H1 (cell line): ENCODE measurements around the gene ANKRD50. TPM values are rescaled to one million over a fixed set of nuclear protein-coding genes. Genes with fewer than 3 reads are reported as not detected.

Source experiments
- CTCF ChIA-PET: fragments of 300-600 bp; sonication (Branson Sonifier 250); formaldehyde crosslinking; loops from one replicate; lab custom pipeline; 2021; ENCODE audit not compliant: partially characterized antibody; lab: Charles Lee
- POLR2A ChIA-PET: fragments of 300-600 bp; sonication (Branson Sonifier 250); formaldehyde crosslinking; loops from one replicate; lab custom pipeline; 2021; ENCODE audit warnings: inconsistent platforms; ENCODE audit not compliant: partially characterized antibody; lab: Charles Lee
- DNase-seq, 2 experiments: peaks; one replicate each; pipeline versions ENCODE4 v3.0.0 to v3.0.0-alpha.2; 2010 to 2022; ENCODE audit warnings: low spot score in 2 of 2, low read depth in 1 of 2, mixed read lengths in 1 of 2
- FAIRE-seq: peaks from 2 replicates; lab custom pipeline; 2011; peaks lifted over from hg19 to GRCh38; lab: Jason Lieb, UNC
- H2AFZ ChIP-seq: 2 replicates; pipeline ENCODE4 v1.8.1; 2012; ENCODE audit warnings: low read length, inconsistent platforms
- H2AK5ac ChIP-seq: 2 replicates; pipeline ENCODE4 v1.6.1; 2013; ENCODE audit warnings: low read depth, low read length
- H2BK120ac ChIP-seq: replicated peaks from 2 replicates; pipeline ENCODE3; 2013; ENCODE audit warnings: low read depth, low read length, inconsistent platforms
- H2BK12ac ChIP-seq: 2 replicates; pipeline ENCODE4 v1.6.1; 2013; ENCODE audit warnings: low read depth, low read length
- H2BK15ac ChIP-seq: 2 replicates; pipeline ENCODE4 v1.6.1; 2013; ENCODE audit warnings: low read length
- H2BK20ac ChIP-seq: 2 replicates; pipeline ENCODE4 v1.6.1; 2013; ENCODE audit warnings: low read length
- H2BK5ac ChIP-seq: 2 replicates; pipeline ENCODE4 v1.6.1; 2013; ENCODE audit warnings: low read depth, low read length
- H3K14ac ChIP-seq: 2 replicates; pipeline ENCODE4 v1.6.1; 2013; ENCODE audit warnings: inconsistent platforms; ENCODE audit not compliant: insufficient read length
- H3K18ac ChIP-seq: 2 replicates; pipeline ENCODE4 v1.6.1; 2013; ENCODE audit warnings: low read length; ENCODE audit errors: extremely low read depth
- H3K23ac ChIP-seq: 2 replicates; pipeline ENCODE4 v1.6.1; 2013; ENCODE audit warnings: inconsistent platforms; ENCODE audit not compliant: insufficient read length
- H3K23me2 ChIP-seq: 2 replicates; pipeline ENCODE4 v1.6.1; 2013; ENCODE audit warnings: low read depth, low read length
- H3K27ac ChIP-seq: 2 replicates; pipeline ENCODE4 v1.6.1; 2011; ENCODE audit warnings: low read depth, low read length, inconsistent platforms
- H3K27me3 ChIP-seq, 4 experiments: replicated peaks in 1 of 4; 1 replicate in 1 of 4; 2 replicates in 3 of 4; pipeline versions ENCODE4 v1.6.1 to v1.8.1; 2011 to 2013; ENCODE audit warnings: low read length in 3 of 4, mild to moderate bottlenecking in 3 of 4, inconsistent platforms in 2 of 4, mixed read lengths in 2 of 4, moderate library complexity in 1 of 4; ENCODE audit not compliant: control insufficient read depth in 3 of 4, insufficient read depth in 3 of 4; ENCODE audit errors: extremely low read depth in 1 of 4
- H3K36me3 ChIP-seq, 4 experiments: 2 replicates each; pipeline versions ENCODE4 v1.6.1 to v1.8.1; 2011 to 2013; ENCODE audit warnings: mild to moderate bottlenecking in 4 of 4, low read length in 3 of 4, moderate library complexity in 2 of 4, control low read depth in 1 of 4, inconsistent platforms in 1 of 4; ENCODE audit not compliant: insufficient read depth in 4 of 4, control insufficient read depth in 2 of 4
- H3K4ac ChIP-seq: replicated peaks from 2 replicates; pipeline ENCODE3; 2013; ENCODE audit warnings: low read length, low read depth, mixed read lengths, inconsistent platforms; ENCODE audit not compliant: insufficient read length
- H3K4me1 ChIP-seq, 4 experiments: replicated peaks in 1 of 4; 1 replicate in 1 of 4; 2 replicates in 3 of 4; pipeline versions ENCODE4 v1.6.1 to v1.8.1; 2011 to 2013; ENCODE audit warnings: low read length in 3 of 4, inconsistent platforms in 2 of 4, mixed read lengths in 1 of 4; ENCODE audit not compliant: insufficient read depth in 4 of 4, control insufficient read depth in 3 of 4
- H3K4me2 ChIP-seq, 2 experiments: 2 replicates each; pipeline versions ENCODE4 v1.6.1 to v1.8.1; 2011 to 2013; ENCODE audit warnings: low read depth in 2 of 2, low read length in 2 of 2, control low read depth in 1 of 2, inconsistent platforms in 1 of 2, mild to moderate bottlenecking in 1 of 2; ENCODE audit not compliant: insufficient read depth in 1 of 2
- H3K4me3 ChIP-seq, 4 experiments: fragments of 200-600, 300-600 bp in 1 of 4; sonication (generic), shearing (Covaris generic), sonication (Bioruptor Twin) in 1 of 4; 2 replicates each; pipeline versions ENCODE4 v1.5.1 to v1.8.1; 2011 to 2016; ENCODE audit warnings: low read length in 4 of 4, low read depth in 3 of 4, control low read depth in 2 of 4, inconsistent platforms in 2 of 4, mild to moderate bottlenecking in 2 of 4, mixed read lengths in 1 of 4, moderate library complexity in 1 of 4; ENCODE audit not compliant: insufficient read depth in 2 of 4; ENCODE audit errors: extremely low read depth in 1 of 4
- H3K56ac ChIP-seq: replicated peaks from 2 replicates; pipeline ENCODE3; 2013; ENCODE audit warnings: low read depth, mild to moderate bottlenecking, mixed read lengths, low read length, inconsistent platforms; ENCODE audit not compliant: insufficient read length
- H3K79me1 ChIP-seq: 2 replicates; pipeline ENCODE4 v1.6.1; 2013; ENCODE audit warnings: low read depth, low read length, control low read depth
- H3K79me2 ChIP-seq, 2 experiments: 2 replicates each; pipeline versions ENCODE4 v1.6.1 to v1.8.1; 2012 to 2013; ENCODE audit warnings: low read length in 2 of 2, mild to moderate bottlenecking in 2 of 2, inconsistent platforms in 1 of 2; ENCODE audit not compliant: insufficient read depth in 2 of 2, control insufficient read depth in 1 of 2
- H3K9ac ChIP-seq, 4 experiments: replicated peaks in 1 of 4; 1 replicate in 1 of 4; 2 replicates in 3 of 4; pipeline versions ENCODE4 v1.6.1 to v1.8.1; 2011 to 2013; ENCODE audit warnings: low read depth in 3 of 4, low read length in 3 of 4, control low read depth in 2 of 4, mild to moderate bottlenecking in 2 of 4, moderate library complexity in 2 of 4, inconsistent platforms in 1 of 4; ENCODE audit errors: extremely low read depth in 1 of 4
- H3K9me3 ChIP-seq, 2 experiments: 2 replicates each; pipeline versions ENCODE4 v1.6.1 to v1.8.1; 2012 to 2013; ENCODE audit warnings: mild to moderate bottlenecking in 2 of 2, moderate library complexity in 2 of 2, control low read depth in 1 of 2, inconsistent platforms in 1 of 2, low read depth in 1 of 2, low read length in 1 of 2, mixed read lengths in 1 of 2; ENCODE audit not compliant: insufficient read depth in 2 of 2
- H4K20me1 ChIP-seq, 2 experiments: replicated peaks in 1 of 2; 2 replicates each; pipeline versions ENCODE3 to v1.8.1; 2011 to 2013; ENCODE audit warnings: inconsistent platforms in 2 of 2, low read length in 2 of 2, mild to moderate bottlenecking in 1 of 2; ENCODE audit not compliant: insufficient read depth in 2 of 2, control insufficient read depth in 1 of 2
- H4K5ac ChIP-seq: 2 replicates; pipeline ENCODE4 v1.6.1; 2013; ENCODE audit warnings: low read length, low read depth, mixed read lengths, inconsistent platforms; ENCODE audit not compliant: insufficient read length
- H4K8ac ChIP-seq: 2 replicates; pipeline ENCODE4 v1.8.0; 2013; ENCODE audit warnings: mild to moderate bottlenecking, moderate library complexity, low read length, inconsistent platforms; ENCODE audit not compliant: insufficient read depth; ENCODE audit errors: extremely low read depth
- H4K91ac ChIP-seq: replicated peaks from 2 replicates; pipeline ENCODE3; 2013; ENCODE audit warnings: low read length, mixed read lengths, inconsistent platforms; ENCODE audit not compliant: insufficient read length
- ASH2L ChIP-seq: fragments of 200-600, 300-600 bp; sonication (generic); IDR thresholded peaks from one replicate; pipeline ENCODE4 v1.7.1; 2017; ENCODE audit warnings: low read length
- CBX8 ChIP-seq: fragments of 300-800, 300-1000 bp; sonication (generic); IDR thresholded peaks from 2 replicates; pipeline ENCODE4 v1.7.1; 2016; ENCODE audit warnings: low read depth, low read length, borderline replicate concordance
- CHD1 ChIP-seq: IDR thresholded peaks from 2 replicates; pipeline ENCODE4 v1.6.1; 2012; ENCODE audit warnings: low read depth, low read length, improper control_type of control experiment
- CHD2 ChIP-seq: IDR thresholded peaks from 2 replicates; pipeline ENCODE4 v1.6.1; 2012; ENCODE audit warnings: low read length, improper control_type of control experiment
- EZH2 ChIP-seq: fragments of 200-600 bp; sonication (generic); IDR thresholded peaks from 2 replicates; pipeline ENCODE4 v1.7.1; 2012; ENCODE audit warnings: low read depth, mild to moderate bottlenecking, moderate library complexity, low read length, inconsistent platforms; ENCODE audit not compliant: severe bottlenecking
- GTF2F1 ChIP-seq: IDR thresholded peaks from 2 replicates; pipeline ENCODE4 v1.6.1; 2012; ENCODE audit warnings: low read depth, low read length, improper control_type of control experiment, borderline replicate concordance
- JUN ChIP-seq: IDR thresholded peaks from 2 replicates; pipeline ENCODE4 v1.6.1; 2011; ENCODE audit warnings: low read depth, mild to moderate bottlenecking, improper control_type of control experiment, low read length
- KDM5A ChIP-seq: fragments of 200-600 bp; IDR thresholded peaks from 2 replicates; pipeline ENCODE4 v1.7.1; 2012; ENCODE audit warnings: mild to moderate bottlenecking, low read length, inconsistent platforms, mixed read lengths
- MAFK ChIP-seq: IDR thresholded peaks from 2 replicates; pipeline ENCODE4 v1.6.1; 2012; ENCODE audit warnings: low read depth, mild to moderate bottlenecking, improper control_type of control experiment, low read length
- POLR2A ChIP-seq, 2 experiments: IDR thresholded peaks; 1 replicate in 1 of 2; 2 replicates in 1 of 2; pipeline ENCODE4 v1.6.1; 2011; ENCODE audit warnings: low read depth in 2 of 2, low read length in 2 of 2, mild to moderate bottlenecking in 2 of 2; ENCODE audit errors: control extremely low read depth in 1 of 2
- POLR2AphosphoS5 ChIP-seq: IDR thresholded peaks from 2 replicates; pipeline ENCODE4 v1.6.1; 2011; ENCODE audit warnings: low read depth, low read length
- RBBP5 ChIP-seq: IDR thresholded peaks from 2 replicates; pipeline ENCODE4 v1.7.1; 2012; ENCODE audit warnings: low read depth, mild to moderate bottlenecking, inconsistent platforms, low read length, moderate library complexity, borderline replicate concordance
- RFX5 ChIP-seq: IDR thresholded peaks from 2 replicates; pipeline ENCODE4 v1.6.1; 2011; ENCODE audit warnings: low read depth, low read length, improper control_type of control experiment, borderline replicate concordance
- SUZ12 ChIP-seq: fragments of 200-600 bp; sonication (generic); IDR thresholded peaks from 2 replicates; pipeline ENCODE4 v1.6.1; 2012; ENCODE audit warnings: mild to moderate bottlenecking, inconsistent platforms, low read length, moderate library complexity, mixed read lengths
- TAF7 ChIP-seq: optimal IDR thresholded peaks from 2 replicates; pipeline ENCODE3; 2011; ENCODE audit warnings: low read depth, mild to moderate bottlenecking, inconsistent platforms, low read length, moderate library complexity, borderline replicate concordance
- TCF12 ChIP-seq: IDR thresholded peaks from 2 replicates; pipeline ENCODE4 v1.6.1; 2011; ENCODE audit warnings: low read depth, mild to moderate bottlenecking, low read length
- TEAD4 ChIP-seq: IDR thresholded peaks from 2 replicates; pipeline ENCODE4 v1.6.1; 2012; ENCODE audit warnings: low read depth, low read length, inconsistent platforms, mixed read lengths
- WGBS, 2 experiments: shearing (Covaris generic) in 1 of 2; methylation state at CpG; one replicate each; pipeline versions ENCODE4 v1.1.6 to v1.1.7; 2013 to 2015; ENCODE audit warnings: low lambda C conversion rate in 2 of 2, mixed read lengths in 2 of 2, inconsistent platforms in 1 of 2, low coverage in 1 of 2, missing lambda C conversion rate in 1 of 2; ENCODE audit not compliant: insufficient replicate concordance in 2 of 2, insufficient coverage in 1 of 2, insufficient read length in 1 of 2; ENCODE audit errors: extremely low coverage in 1 of 2, missing lambda C conversion rate in 1 of 2; 5-methylcytosine and 5-hydroxymethylcytosine counted together
- polyA plus RNA-seq, 7 experiments: library from polyadenylated mRNA; depleted of rRNA in 3 of 7; stranded (reverse) in 5 of 7; unstranded in 2 of 7; fragments of >200 nt in 5 of 7; fragments of 200-250 nt in 2 of 7; gene quantifications; 1 replicate in 5 of 7; 2 replicates in 1 of 7; 4 replicates in 1 of 7; pipeline versions ENCODE4 v1.2.1 to v1.2.3, GENCODE V29; 2011 to 2013; ENCODE audit warnings: missing spikeins in 2 of 7, mixed read lengths in 2 of 7
- total RNA-seq: library from RNA; stranded (reverse); fragmentation: NEBNext Ultra II Directional; extraction: Animal tissue kit (Norgen Biotek cat#: 25700); gene quantifications from 2 replicates; pipeline ENCODE4 v1.2.1, GENCODE V29; 2021

The ANKRD50 gene
- total and polyA plus RNA-seq, 2 of the 8 experiments (the other 6 are each of a cell fraction or from before 2014, with no cell fraction given) = 8.5 to 25.0 TPM

DNA sequence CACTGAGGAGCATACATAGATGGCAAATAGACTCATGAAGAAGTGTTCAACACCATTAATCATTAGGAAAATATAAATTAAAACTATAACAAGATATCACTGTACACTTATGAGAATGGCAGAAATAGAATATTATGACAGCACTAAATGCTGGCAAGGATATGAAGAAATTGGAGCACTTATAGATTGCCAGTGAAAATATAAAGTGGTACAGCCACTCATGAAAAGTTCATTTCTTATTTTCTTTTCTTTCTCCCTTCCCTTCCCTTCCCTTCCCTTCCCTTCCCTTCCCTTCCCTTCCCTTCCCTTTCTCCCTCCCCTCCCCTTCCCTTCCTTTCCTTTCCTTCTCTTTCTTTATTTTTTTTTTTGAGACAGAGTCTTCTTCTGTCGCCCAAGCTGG, 53.7 kb downstream of the ANKRD50 start:
- CTCF ChIA-PET = no interaction called here
- Histone ChIP-seq H3K18ac (no peak overlapping the region), H3K56ac (no peak overlapping the region), H2AFZ (no peak overlapping the region), H3K4me3 (no peak overlapping the region), H3K4me2 (no peak overlapping the region), H3K27me3 (no peaks in the 10 kb centered on the region), H2BK120ac (no peak overlapping the region), H2BK5ac (no peak overlapping the region), H3K79me1 (no peaks in the 10 kb centered on the region), H4K5ac (no peak overlapping the region), H3K9ac (no peak overlapping the region), H3K79me2 (no peaks in the 10 kb centered on the region), H3K9me3 (no peaks in the 10 kb centered on the region), H4K91ac (no peak overlapping the region), H3K36me3 (no peaks in the 10 kb centered on the region), H3K4me1 (peaks cover 0 to 2% (median 0%) of the 10 kb centered on the region in 4 experiments; a peak in 1 of 7 replicates), H3K23me2 (no peaks in the 10 kb centered on the region), H2BK20ac (no peak overlapping the region), H2BK15ac (no peak overlapping the region), H3K23ac (no peak overlapping the region), H3K27ac (no peak overlapping the region), H4K20me1 (no peaks in the 10 kb centered on the region), H2BK12ac (no peak overlapping the region), H2AK5ac (no peak overlapping the region), H3K4ac (no peak overlapping the region), H3K14ac (no peak overlapping the region), H4K8ac (no peak overlapping the region)
- FAIRE-seq (no peak), DNase-seq (no peak)
- 100% methylated on average over 1 of the region's 1 CpG; no CpG with 5 or more reads in 1 of the 2 experiments for WGBS, 2 experiments
- POLR2A ChIA-PET = no interaction called here
- TF ChIP-seq POLR2AphosphoS5 (no peak), TCF12 (no peak), CBX8 (no peak), RBBP5 (no peak), KDM5A (no peak), EZH2 (no peak), POLR2A (IDR thresholded peaks at IDR 0.05; ENCODE audit: control extremely low read depth in 1 of 2, low read depth in 2 of 2, low read length in 2 of 2) (no peak), SUZ12 (no peak), RFX5 (no peak), GTF2F1 (no peak), TEAD4 (no peak), JUN (no peak), MAFK (no peak), TAF7 (no peak), CHD1 (no peak), ASH2L (no peak), CHD2 (no peak)
